ENCODE results near the gene NEK1. TPM values are rescaled to one million over a fixed set of nuclear protein-coding genes. Genes with fewer than 3 reads are reported as not detected.
"Not testable (repeated sequence)": the region's sequence is repeated elsewhere in the genome, so short reads cannot be mapped to it uniquely, and the experiment has no call there.

The NEK1 gene
- total RNA-seq, 4 donors from 2014 or later: 66.9 to 100 (median 90.5) TPM

GRCh38 chr4:169438057-169438480 lies 174.3 kb downstream of the NEK1 start:
- WGBS, 2 donors: 62 to 78% methylated on average over 2 of the region's 2 CpGs
- Histone ChIP-seq H3K4me3 (no peak overlapping the region), H3K27me3 (no peaks in the 10 kb centered on the region), H3K27ac (no peak overlapping the region), H3K9me3 (peaks cover 0 to 1% (median 0%) of the 10 kb centered on the region in 4 donors), H3K4me1 (peaks cover 0 to 29% (median 8%) of the 10 kb centered on the region in 4 donors), H3K36me3 (peaks cover 0 to 23% (median 0%) of the 10 kb centered on the region in 3 donors)
- TF ChIP-seq POLR2A (IDR thresholded peaks at IDR 0.05): no peak
- no peak for TF ChIP-seq CTCF (IDR thresholded peaks at IDR 0.05)
- no peak for TF ChIP-seq EP300 (IDR thresholded peaks at IDR 0.05)
- DNase-seq (ENCODE audit: low spot score in 2 of 2): no peak

- Histone ChIP-seq H3K9me3 (no peaks in the 10 kb centered on the region), H3K36me3 (peaks cover 0 to 24% (median 0%) of the 10 kb centered on the region in 3 donors), H3K27me3 (no peaks in the 10 kb centered on the region), H3K27ac (no peak overlapping the region), H3K4me1 (peaks cover 0 to 29% (median 8%) of the 10 kb centered on the region in 4 donors), H3K4me3 (no peak overlapping the region)
- TF ChIP-seq POLR2A (IDR thresholded peaks at IDR 0.05) (no peak), EP300 (IDR thresholded peaks at IDR 0.05) (no peak), CTCF (IDR thresholded peaks at IDR 0.05) (no peak)
- no peak for DNase-seq (ENCODE audit: low spot score in 2 of 2)
- 87 to 92% methylated on average over 7 of the region's 7 CpGs for WGBS, 2 donors
Measured at GRCh38 chr4:169437299-169438047, 174.9 kb downstream of the NEK1 start.

GRCh38 chr4:169436734-169437133 lies 175.6 kb downstream of the NEK1 start:
- no peak for TF ChIP-seq CTCF (IDR thresholded peaks at IDR 0.05)
- no peaks in the 10 kb centered on the region for H3K9me3 ChIP-seq
- H3K27me3 ChIP-seq: no peaks in the 10 kb centered on the region
- DNase-seq (ENCODE audit: low spot score in 2 of 2): no peak
- H3K27ac ChIP-seq: no peak overlapping the region
- peaks cover 0 to 29% (median 0%) of the 10 kb centered on the region in 3 donors for H3K36me3 ChIP-seq
- H3K4me1 ChIP-seq: peaks cover 0 to 29% (median 8%) of the 10 kb centered on the region in 4 donors
- no peak overlapping the region for H3K4me3 ChIP-seq

- H3K36me3 ChIP-seq: peaks cover 0 to 50% (median 5%) of the 10 kb centered on the region in 3 donors
- TF ChIP-seq CTCF (IDR thresholded peaks at IDR 0.05) (no peak), POLR2A (IDR thresholded peaks at IDR 0.05) (no peak), EP300 (IDR thresholded peaks at IDR 0.05) (no peak)
- no peak overlapping the region for H3K27ac ChIP-seq
- H3K27me3 ChIP-seq: no peaks in the 10 kb centered on the region
- no peak for DNase-seq (ENCODE audit: low spot score in 2 of 2)
- no peak overlapping the region for H3K4me3 ChIP-seq
- no peaks in the 10 kb centered on the region for H3K9me3 ChIP-seq
- WGBS, 2 donors: 61 to 62% methylated on average over 3 of the region's 3 CpGs
- H3K4me1 ChIP-seq: no peaks in the 10 kb centered on the region
Measured at GRCh38 chr4:169428376-169428775, 184.0 kb downstream of the NEK1 start.

GRCh38 chr4:169427727-169428126 lies 184.7 kb downstream of the NEK1 start:
- not testable (repeated sequence) for H3K27ac ChIP-seq; H3K4me3 ChIP-seq; H3K27me3 ChIP-seq; DNase-seq (ENCODE audit: low spot score in 2 of 2); H3K9me3 ChIP-seq; H3K4me1 ChIP-seq
- 100% methylated on average over 2 of the region's 2 CpGs for WGBS, 2 donors
- H3K36me3 ChIP-seq: peaks cover 0 to 49% (median 5%) of the 10 kb centered on the region in 3 donors
